ENCODE results near the gene ANKS1A.
"Not testable (repeated sequence)": the region's sequence is repeated elsewhere in the genome, so short reads cannot be mapped to it uniquely, and the experiment has no call there.

DNA sequence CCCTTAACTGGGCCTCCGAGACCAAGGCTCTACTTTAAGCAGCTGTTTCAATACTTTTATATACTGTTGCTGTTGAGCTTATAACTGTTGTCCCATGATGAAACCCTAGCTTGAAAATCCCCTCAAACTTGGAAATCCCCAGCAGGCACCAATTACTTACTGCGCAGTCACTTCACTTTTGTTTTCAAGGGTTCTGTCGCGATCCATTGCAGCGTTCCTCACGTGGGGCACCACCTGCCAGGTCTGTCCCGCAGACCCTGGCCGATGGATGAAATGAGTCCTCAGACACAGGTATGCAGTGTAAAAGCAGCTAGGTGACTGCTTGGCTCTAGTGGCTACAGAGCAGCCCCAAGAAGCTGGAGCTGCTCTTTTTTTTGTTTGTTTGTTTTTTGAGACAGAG is 218.2 kb downstream of the ANKS1A start:
- TF ChIP-seq, protein P1, sequence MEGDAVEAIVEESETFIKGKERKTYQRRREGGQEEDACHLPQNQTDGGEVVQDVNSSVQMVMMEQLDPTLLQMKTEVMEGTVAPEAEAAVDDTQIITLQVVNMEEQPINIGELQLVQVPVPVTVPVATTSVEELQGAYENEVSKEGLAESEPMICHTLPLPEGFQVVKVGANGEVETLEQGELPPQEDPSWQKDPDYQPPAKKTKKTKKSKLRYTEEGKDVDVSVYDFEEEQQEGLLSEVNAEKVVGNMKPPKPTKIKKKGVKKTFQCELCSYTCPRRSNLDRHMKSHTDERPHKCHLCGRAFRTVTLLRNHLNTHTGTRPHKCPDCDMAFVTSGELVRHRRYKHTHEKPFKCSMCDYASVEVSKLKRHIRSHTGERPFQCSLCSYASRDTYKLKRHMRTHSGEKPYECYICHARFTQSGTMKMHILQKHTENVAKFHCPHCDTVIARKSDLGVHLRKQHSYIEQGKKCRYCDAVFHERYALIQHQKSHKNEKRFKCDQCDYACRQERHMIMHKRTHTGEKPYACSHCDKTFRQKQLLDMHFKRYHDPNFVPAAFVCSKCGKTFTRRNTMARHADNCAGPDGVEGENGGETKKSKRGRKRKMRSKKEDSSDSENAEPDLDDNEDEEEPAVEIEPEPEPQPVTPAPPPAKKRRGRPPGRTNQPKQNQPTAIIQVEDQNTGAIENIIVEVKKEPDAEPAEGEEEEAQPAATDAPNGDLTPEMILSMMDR (conservative IDR thresholded peaks at IDR 0.05; ENCODE audit: low read depth, low read length), result not testable (repeated sequence)
- TF ChIP-seq EZH2 (IDR thresholded peaks at IDR 0.05; ENCODE audit: borderline replicate concordance, low read depth, low read length, poor library complexity, severe bottlenecking), result not testable (repeated sequence)
